ENCODE results near the gene GPRC5B.

GPRC5B gene

DNA sequence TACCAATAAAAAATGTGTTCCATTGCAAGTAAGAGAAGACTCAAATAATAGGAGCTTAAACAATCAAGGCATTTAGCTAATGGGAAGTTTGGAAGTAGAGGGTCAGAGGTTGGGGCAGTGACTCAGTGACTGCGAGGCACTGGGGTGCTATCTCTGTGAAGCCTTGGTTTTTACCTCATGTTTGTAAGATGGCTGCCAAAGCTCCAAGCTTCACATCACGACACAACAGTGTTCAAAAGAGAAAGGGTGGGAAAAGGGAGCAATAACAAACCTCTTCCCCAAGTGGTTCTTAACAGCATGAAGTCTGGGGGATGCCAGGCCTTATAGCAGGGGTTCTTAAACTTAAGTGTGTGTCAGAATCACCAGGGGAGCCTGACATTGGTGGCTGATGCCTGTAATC, 26.6 kb upstream of the GPRC5B start:
- DNase-seq (ENCODE audit: low read depth), result no peak
- TF ChIP-seq, protein P1, sequence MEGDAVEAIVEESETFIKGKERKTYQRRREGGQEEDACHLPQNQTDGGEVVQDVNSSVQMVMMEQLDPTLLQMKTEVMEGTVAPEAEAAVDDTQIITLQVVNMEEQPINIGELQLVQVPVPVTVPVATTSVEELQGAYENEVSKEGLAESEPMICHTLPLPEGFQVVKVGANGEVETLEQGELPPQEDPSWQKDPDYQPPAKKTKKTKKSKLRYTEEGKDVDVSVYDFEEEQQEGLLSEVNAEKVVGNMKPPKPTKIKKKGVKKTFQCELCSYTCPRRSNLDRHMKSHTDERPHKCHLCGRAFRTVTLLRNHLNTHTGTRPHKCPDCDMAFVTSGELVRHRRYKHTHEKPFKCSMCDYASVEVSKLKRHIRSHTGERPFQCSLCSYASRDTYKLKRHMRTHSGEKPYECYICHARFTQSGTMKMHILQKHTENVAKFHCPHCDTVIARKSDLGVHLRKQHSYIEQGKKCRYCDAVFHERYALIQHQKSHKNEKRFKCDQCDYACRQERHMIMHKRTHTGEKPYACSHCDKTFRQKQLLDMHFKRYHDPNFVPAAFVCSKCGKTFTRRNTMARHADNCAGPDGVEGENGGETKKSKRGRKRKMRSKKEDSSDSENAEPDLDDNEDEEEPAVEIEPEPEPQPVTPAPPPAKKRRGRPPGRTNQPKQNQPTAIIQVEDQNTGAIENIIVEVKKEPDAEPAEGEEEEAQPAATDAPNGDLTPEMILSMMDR (conservative IDR thresholded peaks at IDR 0.05; ENCODE audit: control insufficient read depth, insufficient read depth, low read depth, low read length), result no peak

DNA sequence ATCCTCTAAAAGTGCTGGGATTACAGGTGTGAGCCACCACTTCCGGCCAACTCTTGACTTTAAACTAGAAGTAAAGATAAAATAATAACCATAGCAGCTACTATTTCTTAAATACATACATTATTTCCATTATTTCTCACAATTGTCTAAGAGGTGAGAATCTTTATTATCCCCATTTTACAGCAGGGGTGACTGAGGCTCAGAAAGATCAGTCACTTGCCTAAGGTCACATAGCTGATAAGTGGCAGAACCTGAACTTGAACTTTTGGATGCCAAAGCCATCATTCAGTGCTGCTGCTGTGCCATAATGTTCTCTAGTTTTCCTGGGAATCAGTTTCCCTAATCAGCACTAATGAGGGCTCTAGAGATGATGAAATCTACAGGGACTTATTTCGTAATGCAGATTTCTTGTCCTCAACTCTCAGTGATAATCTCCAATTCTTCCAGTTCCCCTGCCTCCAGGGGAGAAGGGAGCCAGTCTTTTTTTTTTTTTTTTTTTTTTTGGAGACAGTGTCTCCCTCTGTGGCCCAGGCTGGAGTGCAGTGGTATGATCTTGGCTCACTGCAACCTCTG, 25.2 kb upstream of the GPRC5B start:
- no peak overlapping the region for H3K4me3 ChIP-seq (ENCODE audit: control insufficient read depth, low read depth, low read length)
- no peak for DNase-seq (ENCODE audit: low read depth)
- TF ChIP-seq, protein P1 (conservative IDR thresholded peaks at IDR 0.05; ENCODE audit: control insufficient read depth, insufficient read depth, low read depth, low read length), result no peak

More for the DNA sequence above, 26.6 kb upstream of the GPRC5B start:
- H3K4me3 ChIP-seq (ENCODE audit: control insufficient read depth, low read depth, low read length), result no peak overlapping the region

DNA sequence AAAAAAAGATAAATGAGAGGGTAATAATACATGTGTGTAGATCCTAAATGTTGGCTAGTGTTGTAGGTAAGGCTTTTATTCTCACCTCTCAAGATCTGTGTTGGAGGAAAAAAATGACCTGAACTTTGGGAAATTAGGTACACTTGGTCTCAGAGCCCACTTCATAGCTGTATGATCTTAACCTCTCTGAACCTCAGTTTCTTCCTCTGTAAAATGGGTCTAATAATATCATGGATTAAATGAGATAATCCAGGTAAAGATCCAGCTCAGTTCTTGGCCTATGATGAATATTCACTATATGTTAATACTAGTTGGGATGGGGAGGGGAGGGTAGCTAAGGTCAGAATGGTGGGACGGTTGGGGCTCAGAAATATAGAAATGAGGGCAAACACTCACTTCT, 24.3 kb upstream of the GPRC5B start:
- TF ChIP-seq, protein P1 (conservative IDR thresholded peaks at IDR 0.05; ENCODE audit: control insufficient read depth, insufficient read depth, low read depth, low read length), result no peak
- no peak for DNase-seq (ENCODE audit: low read depth)
- H3K4me3 ChIP-seq (ENCODE audit: control insufficient read depth, low read depth, low read length), result no peak overlapping the region

DNA sequence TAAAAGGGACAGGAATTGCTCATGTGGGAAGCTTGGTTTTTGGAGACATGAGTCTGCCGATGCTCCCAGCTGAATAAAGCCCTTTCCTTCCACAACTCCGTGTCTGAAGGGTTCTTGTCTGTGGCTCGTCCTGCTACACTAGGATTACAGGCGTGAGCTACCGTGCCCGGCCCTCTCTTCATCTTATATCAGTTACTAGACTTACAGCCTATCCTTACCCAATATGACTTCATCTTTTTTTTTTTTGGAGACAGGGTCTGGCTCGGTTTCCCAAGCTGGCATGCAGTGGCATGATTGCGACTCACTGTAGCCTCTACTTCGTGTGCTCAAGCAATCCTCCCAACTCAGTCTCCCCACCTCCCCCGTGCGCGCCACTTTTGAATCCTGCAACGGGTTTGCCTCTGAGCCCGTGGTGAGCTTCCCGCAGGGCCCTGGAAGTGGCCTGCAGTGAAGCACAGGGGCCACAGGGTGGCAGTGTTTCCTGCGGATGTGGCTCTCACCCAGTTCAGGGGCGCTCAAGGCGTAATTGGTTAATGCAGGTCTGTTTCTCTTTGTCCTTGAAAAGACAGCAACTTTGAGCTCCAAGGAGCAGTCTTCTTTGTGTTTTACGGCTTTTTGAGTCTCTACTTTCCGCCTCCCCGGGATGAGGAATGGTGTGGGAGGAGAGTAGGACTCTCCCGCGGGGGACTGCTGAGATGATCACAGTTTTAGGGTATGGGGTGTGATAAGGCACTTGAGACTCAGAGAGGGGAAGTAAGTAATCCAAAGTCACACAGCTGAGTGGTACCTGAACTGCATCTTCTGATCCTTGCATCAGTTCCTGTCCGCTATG, 22.7 kb upstream of the GPRC5B start:
- H3K4me3 ChIP-seq (ENCODE audit: control insufficient read depth, low read depth, low read length), result no peak overlapping the region
- DNase-seq (ENCODE audit: low read depth), result peak; percentile 62
- TF ChIP-seq, protein P1 (conservative IDR thresholded peaks at IDR 0.05; ENCODE audit: control insufficient read depth, insufficient read depth, low read depth, low read length), result peak; percentile 96

DNA sequence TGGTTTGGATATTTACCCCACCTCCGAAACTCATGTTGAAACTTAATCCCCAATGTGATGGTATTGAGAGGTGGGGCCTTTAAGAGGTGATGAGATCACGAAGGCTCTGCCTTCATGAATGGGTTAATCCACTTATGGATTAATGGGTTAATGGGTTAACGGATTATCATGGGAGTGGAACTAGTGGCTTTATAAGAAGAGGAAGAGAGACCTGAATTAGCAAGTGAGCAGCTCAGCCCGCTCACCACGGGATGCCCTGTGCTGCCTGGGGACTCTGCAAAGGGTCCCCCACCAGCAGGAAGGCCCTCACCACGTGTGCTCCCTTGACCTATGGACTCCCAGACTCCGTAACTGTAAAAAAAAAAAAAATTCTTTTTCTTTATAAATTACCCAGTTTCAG, 16.5 kb upstream of the GPRC5B start:
- TF ChIP-seq, protein P1 (conservative IDR thresholded peaks at IDR 0.05; ENCODE audit: control insufficient read depth, insufficient read depth, low read depth, low read length), result no peak
- no peak for DNase-seq (ENCODE audit: low read depth)
- no peak overlapping the region for H3K4me3 ChIP-seq (ENCODE audit: control insufficient read depth, low read depth, low read length)

DNA sequence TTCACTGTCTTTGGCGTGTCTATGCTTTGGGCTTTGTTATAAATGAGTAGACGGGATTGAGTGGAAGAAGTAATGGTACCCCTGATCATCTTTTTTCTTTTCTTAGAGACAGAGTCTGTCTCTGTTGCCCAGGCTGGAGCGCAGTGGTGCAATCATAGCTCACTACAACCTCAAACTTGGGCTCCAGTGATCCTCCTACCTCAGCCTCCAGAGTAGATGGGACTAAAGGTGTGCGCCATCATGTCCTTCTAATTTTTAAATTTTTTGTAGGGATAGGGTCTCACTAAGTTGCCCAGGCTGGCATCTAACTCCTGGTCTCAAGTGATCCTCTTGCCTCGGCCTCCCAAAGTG, 14.9 kb upstream of the GPRC5B start:
- DNase-seq (ENCODE audit: low read depth), result no peak
- TF ChIP-seq, protein P1 (conservative IDR thresholded peaks at IDR 0.05; ENCODE audit: control insufficient read depth, insufficient read depth, low read depth, low read length), result no peak
- no peak overlapping the region for H3K4me3 ChIP-seq (ENCODE audit: control insufficient read depth, low read depth, low read length)

All from fibroblast of mammary gland (primary cell).